Endothelial cell of umbilical vein (primary cell): ENCODE results near the gene NBPF14.
"Not testable (repeated sequence)": the region's sequence is repeated elsewhere in the genome, so short reads cannot be mapped to it uniquely, and the experiment has no call there.

ENCODE experiments used
- CTCF ChIP-seq, 2 donors: IDR thresholded peaks; 1 replicate in 1 of 2; 2 replicates in 1 of 2; pipeline ENCODE4 v1.5.1; 2011; ENCODE audit warnings: low read length in 2 of 2, mild to moderate bottlenecking in 2 of 2, moderate library complexity in 2 of 2, control low read depth in 1 of 2, inconsistent platforms in 1 of 2, low read depth in 1 of 2; ENCODE audit not compliant: insufficient read depth in 1 of 2; ENCODE audit errors: extremely low read depth in 1 of 2
- EZH2 ChIP-seq: IDR thresholded peaks from 2 replicates; pipeline ENCODE4 v1.6.1; 2012; ENCODE audit warnings: borderline replicate concordance, low read depth, mild to moderate bottlenecking, moderate library complexity, low read length, inconsistent platforms; ENCODE audit not compliant: severe bottlenecking
- FOS ChIP-seq: IDR thresholded peaks from 2 replicates; pipeline ENCODE4 v1.6.1; 2011; ENCODE audit warnings: mild to moderate bottlenecking, low read length, moderate library complexity, borderline replicate concordance; ENCODE audit not compliant: insufficient read depth
- GATA2 ChIP-seq: IDR thresholded peaks from 2 replicates; pipeline ENCODE4 v1.7.0; 2011; ENCODE audit warnings: low read depth, mild to moderate bottlenecking, moderate library complexity, mixed read lengths, low read length; ENCODE audit not compliant: insufficient read length, insufficient read depth
- MAX ChIP-seq: IDR thresholded peaks from 2 replicates; pipeline ENCODE4 v1.6.1; 2011; ENCODE audit not compliant: insufficient read depth, insufficient read length

DNA sequence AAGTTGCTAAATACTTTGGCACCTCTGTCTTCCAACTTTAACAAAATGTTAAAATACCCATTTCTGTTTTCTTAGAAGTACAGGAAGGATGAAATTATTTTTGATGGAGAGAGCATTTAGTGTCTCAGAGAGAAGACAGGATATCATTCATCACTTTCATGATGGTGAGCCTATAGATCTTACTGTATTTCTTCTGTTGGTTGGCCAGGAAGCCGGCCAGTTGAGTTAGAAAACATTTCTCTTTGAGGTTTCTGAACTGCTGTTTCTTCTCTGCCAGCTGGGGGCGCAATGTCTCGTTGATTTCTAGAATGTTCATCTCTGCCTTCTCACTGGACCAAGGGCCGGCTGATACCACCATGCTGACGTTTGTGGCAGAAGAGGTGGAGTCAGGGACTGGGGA is 451 bp downstream of the NBPF14 start:
- TF ChIP-seq GATA2; CTCF (IDR thresholded peaks at IDR 0.05; ENCODE audit: extremely low read depth in 1 of 2, insufficient read depth in 1 of 2, low read depth in 1 of 2, low read length in 2 of 2); FOS; EZH2; MAX: not testable (repeated sequence)
